ENCODE results near the gene CHAC1. TPM values are rescaled to one million over a fixed set of nuclear protein-coding genes. Genes with fewer than 3 reads are reported as not detected.

Gene CHAC1
- total RNA-seq, 1 experiment from 2014 or later = 11.6 TPM

DNA sequence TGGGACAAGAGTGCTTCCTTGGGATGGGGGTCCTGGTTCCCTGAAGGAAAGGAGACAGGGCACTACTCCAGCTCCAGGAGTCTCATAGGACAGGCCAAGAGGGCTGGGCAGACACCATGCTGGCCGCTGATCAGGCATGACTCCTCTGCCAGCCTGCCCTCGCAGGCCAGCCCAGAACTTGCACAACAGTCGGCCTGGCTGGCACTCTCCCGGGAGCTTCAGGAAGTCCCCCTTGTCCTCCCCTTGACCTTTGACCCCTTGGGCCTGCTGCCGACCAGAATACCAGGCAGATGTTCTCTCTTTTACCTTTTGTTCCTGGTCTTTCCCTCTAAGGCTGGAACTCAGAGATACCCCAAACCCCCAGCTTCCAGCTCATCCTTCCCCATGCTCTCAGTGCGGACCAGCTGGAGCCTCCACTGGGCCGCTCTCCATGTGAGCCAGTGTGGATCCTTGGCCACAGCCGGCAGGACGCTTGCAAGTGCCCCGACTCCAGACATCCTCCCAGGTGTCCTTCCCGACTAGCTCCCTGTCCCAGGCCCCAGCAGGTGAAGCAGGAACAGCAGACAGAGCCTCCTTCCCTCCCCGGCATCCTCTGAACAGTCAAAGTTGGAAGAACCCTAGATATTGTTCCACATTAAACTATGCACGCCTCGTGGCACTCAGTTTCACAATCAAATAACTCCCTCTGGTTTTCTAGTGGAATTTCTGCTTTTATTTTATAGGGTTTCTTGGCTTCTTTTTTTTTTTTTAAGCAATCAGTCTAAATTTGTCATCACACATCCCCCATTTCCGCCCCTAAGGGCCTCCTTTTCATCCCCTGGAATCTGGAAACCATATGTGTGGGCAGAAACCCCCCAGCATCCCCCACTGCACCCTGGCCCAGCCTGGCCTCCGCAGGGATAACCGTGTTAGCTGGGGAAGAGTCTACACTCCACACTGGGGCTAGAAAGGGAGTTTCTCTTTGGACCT lies 43.3 kb upstream of the CHAC1 start:
- intact Hi-C loops (cut with micrococcal nuclease; ENCODE audit: unreplicated experiment) = loop anchor here (5.0 kb wide), 1 partner anchor 422 kb away; the partner anchor contains the start of genes NUSAP1 and OIP5

DNA sequence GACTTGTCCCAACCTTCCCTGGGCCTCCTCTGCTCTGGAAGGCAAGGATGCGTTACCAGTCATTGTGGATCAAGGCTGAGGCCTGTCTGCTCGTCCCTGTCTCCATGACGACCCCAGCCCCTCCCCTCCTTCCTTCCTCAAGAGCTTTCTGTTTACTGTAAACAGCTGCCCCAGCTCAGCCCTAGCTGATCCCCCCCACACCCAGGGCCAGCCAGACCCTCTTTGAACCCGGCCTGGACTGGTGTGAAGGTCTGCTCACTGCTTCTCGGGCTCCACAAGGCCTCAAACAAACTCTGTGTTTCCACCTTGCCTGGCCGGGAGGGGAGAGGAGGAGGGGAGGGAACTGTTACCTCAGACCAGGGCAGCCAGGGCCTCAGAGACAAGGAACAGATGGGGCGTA lies 42.1 kb upstream of the CHAC1 start:
- ChIA-PET POLR2A (ENCODE audit: low non-redundant PET) (no interaction called here), CTCF (no interaction called here)
- no peak overlapping the region for H3K27ac ChIP-seq (ENCODE audit: low read depth, low read length, poor library complexity, severe bottlenecking)
- DNase-seq (ENCODE audit: low spot score) = no peak
- H3K4me3 ChIP-seq (ENCODE audit: low read depth, low read length, poor library complexity, severe bottlenecking) = no peak overlapping the region
- H3K9me3 ChIP-seq (ENCODE audit: low read depth, low read length, poor library complexity, severe bottlenecking) = no peaks in the 10 kb centered on the region
- no TSS peak for BruUV-seq (replicated peaks)
- H3K4me1 ChIP-seq (ENCODE audit: insufficient read depth, low read length, poor library complexity, severe bottlenecking) = peaks cover 19% of the 10 kb centered on the region
- intact Hi-C loops (cut with micrococcal nuclease; ENCODE audit: unreplicated experiment) = no loop called here
- H3K27me3 ChIP-seq (replicated peaks; ENCODE audit: insufficient read depth, low read depth, low read length, poor library complexity) = no peaks in the 10 kb centered on the region
- no peaks in the 10 kb centered on the region for H3K36me3 ChIP-seq (ENCODE audit: insufficient read depth, low read length, poor library complexity, severe bottlenecking)
- TF ChIP-seq EZH2 (IDR thresholded peaks at IDR 0.05; ENCODE audit: borderline replicate concordance, low read depth, low read length, poor library complexity, severe bottlenecking) (no peak), CTCF (conservative IDR thresholded peaks at IDR 0.05; ENCODE audit: low read depth, low read length) (no peak)

More for the DNA sequence above, 43.3 kb upstream of the CHAC1 start:
- BruUV-seq (replicated peaks) = no TSS peak
- ChIA-PET POLR2A (ENCODE audit: low non-redundant PET) (no interaction called here), CTCF (no interaction called here)
- Histone ChIP-seq H3K4me3 (ENCODE audit: low read depth, low read length, poor library complexity, severe bottlenecking) (no peak overlapping the region), H3K27me3 (replicated peaks; ENCODE audit: insufficient read depth, low read depth, low read length, poor library complexity) (no peaks in the 10 kb centered on the region), H3K27ac (ENCODE audit: low read depth, low read length, poor library complexity, severe bottlenecking) (no peak overlapping the region), H3K9me3 (ENCODE audit: low read depth, low read length, poor library complexity, severe bottlenecking) (no peaks in the 10 kb centered on the region), H3K4me1 (ENCODE audit: insufficient read depth, low read length, poor library complexity, severe bottlenecking) (peaks cover 21% of the 10 kb centered on the region), H3K36me3 (ENCODE audit: insufficient read depth, low read length, poor library complexity, severe bottlenecking) (no peaks in the 10 kb centered on the region)
- TF ChIP-seq EZH2 (IDR thresholded peaks at IDR 0.05; ENCODE audit: borderline replicate concordance, low read depth, low read length, poor library complexity, severe bottlenecking) (no peak), CTCF (conservative IDR thresholded peaks at IDR 0.05; ENCODE audit: low read depth, low read length) (no peak)
- DNase-seq (ENCODE audit: low spot score) = no peak

GRCh38 chr15:40911693-40912092 lies 41.6 kb upstream of the CHAC1 start:
- no peak for TF ChIP-seq EZH2 (IDR thresholded peaks at IDR 0.05; ENCODE audit: borderline replicate concordance, low read depth, low read length, poor library complexity, severe bottlenecking)
- no peak for TF ChIP-seq CTCF (conservative IDR thresholded peaks at IDR 0.05; ENCODE audit: low read depth, low read length)
- Histone ChIP-seq H3K4me3 (ENCODE audit: low read depth, low read length, poor library complexity, severe bottlenecking) (no peak overlapping the region), H3K4me1 (ENCODE audit: insufficient read depth, low read length, poor library complexity, severe bottlenecking) (peaks cover 15% of the 10 kb centered on the region), H3K9me3 (ENCODE audit: low read depth, low read length, poor library complexity, severe bottlenecking) (no peaks in the 10 kb centered on the region), H3K27me3 (replicated peaks; ENCODE audit: insufficient read depth, low read depth, low read length, poor library complexity) (no peaks in the 10 kb centered on the region), H3K36me3 (ENCODE audit: insufficient read depth, low read length, poor library complexity, severe bottlenecking) (no peaks in the 10 kb centered on the region), H3K27ac (ENCODE audit: low read depth, low read length, poor library complexity, severe bottlenecking) (no peak overlapping the region)
- no TSS peak for BruUV-seq (replicated peaks)
- DNase-seq (ENCODE audit: low spot score) = no peak
- ChIA-PET CTCF (no interaction called here), POLR2A (ENCODE audit: low non-redundant PET) (no interaction called here)
- intact Hi-C loops (cut with micrococcal nuclease; ENCODE audit: unreplicated experiment) = no loop called here
